ENCODE data around the gene NOLC1.

GRCh38 chr10:102123223-102123622 is 29.0 kb upstream of the NOLC1 start:
- TF ChIP-seq CTCF (IDR thresholded peaks at IDR 0.05) (no peak), POLR2A (IDR thresholded peaks at IDR 0.05) (no peak)
